Subcutaneous adipose tissue (tissue), 4 donors: Measurements from ENCODE around the gene PLXNB2. TPM values are rescaled to one million over a fixed set of nuclear protein-coding genes. Genes with fewer than 3 reads are reported as not detected.

ENCODE experiments used
- total RNA-seq, 4 donors: library from RNA; depleted of rRNA; stranded (reverse); fragments of >200 nt; gene quantifications; one replicate each; pipeline ENCODE4 v1.1.0, GENCODE V29; 2016
- TF ChIP-seq, protein P1 (sequence below): fragments of 450-650 bp; IDR thresholded peaks from one replicate; pipeline ENCODE4 v1.5.1; 2016; ENCODE audit warnings: low read depth, mild to moderate bottlenecking, control low read depth, antibody characterized with exemption, moderate library complexity

The PLXNB2 gene
- total RNA-seq, 4 donors from 2014 or later = 59.2 to 128 (median 97.0) TPM

DNA sequence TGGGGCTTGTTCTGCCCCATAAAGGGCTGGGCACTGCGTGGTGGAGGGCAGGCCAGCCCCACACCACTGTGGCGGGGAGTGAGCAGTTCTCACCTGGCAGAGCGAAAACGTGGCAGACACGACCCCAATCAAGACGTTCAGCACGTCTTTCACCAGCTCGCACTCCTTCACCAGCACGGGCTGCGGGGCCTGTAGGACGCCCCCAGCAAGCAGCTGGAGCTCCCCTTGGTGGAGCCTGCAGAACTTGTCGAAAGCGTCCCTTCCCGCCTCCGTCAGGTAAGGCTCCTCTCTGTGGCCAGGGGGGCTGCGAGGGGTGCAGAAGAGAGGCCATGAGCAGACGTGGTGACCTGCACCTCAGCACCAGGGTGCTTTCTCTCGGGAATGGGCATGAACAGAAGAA is 74.2 kb downstream of the PLXNB2 start:
- TF ChIP-seq, protein P1, sequence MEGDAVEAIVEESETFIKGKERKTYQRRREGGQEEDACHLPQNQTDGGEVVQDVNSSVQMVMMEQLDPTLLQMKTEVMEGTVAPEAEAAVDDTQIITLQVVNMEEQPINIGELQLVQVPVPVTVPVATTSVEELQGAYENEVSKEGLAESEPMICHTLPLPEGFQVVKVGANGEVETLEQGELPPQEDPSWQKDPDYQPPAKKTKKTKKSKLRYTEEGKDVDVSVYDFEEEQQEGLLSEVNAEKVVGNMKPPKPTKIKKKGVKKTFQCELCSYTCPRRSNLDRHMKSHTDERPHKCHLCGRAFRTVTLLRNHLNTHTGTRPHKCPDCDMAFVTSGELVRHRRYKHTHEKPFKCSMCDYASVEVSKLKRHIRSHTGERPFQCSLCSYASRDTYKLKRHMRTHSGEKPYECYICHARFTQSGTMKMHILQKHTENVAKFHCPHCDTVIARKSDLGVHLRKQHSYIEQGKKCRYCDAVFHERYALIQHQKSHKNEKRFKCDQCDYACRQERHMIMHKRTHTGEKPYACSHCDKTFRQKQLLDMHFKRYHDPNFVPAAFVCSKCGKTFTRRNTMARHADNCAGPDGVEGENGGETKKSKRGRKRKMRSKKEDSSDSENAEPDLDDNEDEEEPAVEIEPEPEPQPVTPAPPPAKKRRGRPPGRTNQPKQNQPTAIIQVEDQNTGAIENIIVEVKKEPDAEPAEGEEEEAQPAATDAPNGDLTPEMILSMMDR = no peak

DNA sequence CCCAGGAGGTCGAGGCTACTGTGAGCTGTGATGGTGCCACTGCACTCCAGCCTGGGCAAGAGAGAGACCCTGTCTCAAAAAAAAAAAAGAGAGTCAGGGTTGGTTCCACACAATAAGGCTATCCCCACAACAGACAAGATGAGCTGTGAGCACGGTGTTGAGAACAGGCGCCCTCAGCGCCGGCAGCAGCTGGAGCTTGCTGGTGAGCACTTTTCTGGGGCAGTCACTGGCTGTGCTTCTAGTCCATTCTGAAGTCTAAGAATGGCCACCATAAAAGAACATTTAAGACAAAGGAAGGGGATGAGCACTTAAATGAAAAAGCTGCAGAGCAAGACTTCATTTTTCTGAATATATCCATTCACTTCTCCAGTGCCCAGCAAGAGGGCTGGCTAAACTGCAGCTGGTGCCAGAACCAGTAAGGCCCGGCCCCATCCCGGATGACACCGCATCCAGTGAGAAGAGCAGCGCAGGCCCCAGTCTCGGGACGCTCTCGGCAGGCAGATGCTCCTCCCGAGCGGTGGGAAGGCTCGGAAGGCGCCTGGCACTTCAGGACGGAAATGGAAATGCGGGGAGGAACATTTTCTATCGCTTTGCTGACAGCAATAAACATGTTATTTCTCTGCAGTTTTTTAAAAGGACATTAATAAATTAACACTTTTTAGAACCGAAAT is 74.8 kb downstream of the PLXNB2 start:
- TF ChIP-seq, protein P1 = no peak

DNA sequence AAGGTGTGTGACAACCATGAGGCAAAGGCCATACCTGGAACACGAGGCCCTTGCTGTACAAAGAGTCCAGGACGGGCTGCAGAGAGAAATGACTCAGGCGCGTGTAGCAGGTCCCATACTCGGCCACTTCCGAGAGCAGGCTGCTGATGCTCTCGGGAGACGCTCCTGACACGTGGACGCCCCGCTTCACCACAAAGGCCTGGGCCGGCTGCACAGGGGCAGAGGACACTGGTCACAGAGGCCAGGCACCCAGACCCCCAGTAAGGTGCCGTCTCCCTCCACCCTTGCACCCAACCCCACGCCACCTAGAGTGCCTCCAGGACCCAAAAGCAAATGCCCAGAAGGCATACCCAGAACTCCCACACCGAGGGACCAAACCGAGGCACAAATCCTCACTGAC is 78.1 kb downstream of the PLXNB2 start:
- TF ChIP-seq, protein P1 = no peak

DNA sequence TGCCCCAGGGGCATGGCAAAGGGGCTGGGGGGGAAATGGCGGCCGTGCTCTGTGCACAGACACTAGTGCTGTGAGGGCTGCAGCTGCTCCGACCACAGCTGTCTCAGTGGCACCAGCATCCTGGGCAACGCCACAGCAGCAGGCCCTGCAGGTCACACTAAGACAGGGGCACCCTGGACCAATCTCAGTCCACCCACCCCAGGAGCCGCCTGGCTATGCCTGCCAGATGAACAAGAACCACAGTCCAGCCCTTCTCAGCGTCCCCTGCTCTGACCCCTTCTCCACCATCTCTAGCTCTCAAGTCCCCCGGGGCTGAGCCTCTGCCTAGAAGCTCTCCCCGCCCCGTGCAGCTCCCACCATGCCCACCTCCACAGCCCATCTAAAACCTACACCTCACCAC is 79.1 kb downstream of the PLXNB2 start:
- TF ChIP-seq, protein P1 = no peak

DNA sequence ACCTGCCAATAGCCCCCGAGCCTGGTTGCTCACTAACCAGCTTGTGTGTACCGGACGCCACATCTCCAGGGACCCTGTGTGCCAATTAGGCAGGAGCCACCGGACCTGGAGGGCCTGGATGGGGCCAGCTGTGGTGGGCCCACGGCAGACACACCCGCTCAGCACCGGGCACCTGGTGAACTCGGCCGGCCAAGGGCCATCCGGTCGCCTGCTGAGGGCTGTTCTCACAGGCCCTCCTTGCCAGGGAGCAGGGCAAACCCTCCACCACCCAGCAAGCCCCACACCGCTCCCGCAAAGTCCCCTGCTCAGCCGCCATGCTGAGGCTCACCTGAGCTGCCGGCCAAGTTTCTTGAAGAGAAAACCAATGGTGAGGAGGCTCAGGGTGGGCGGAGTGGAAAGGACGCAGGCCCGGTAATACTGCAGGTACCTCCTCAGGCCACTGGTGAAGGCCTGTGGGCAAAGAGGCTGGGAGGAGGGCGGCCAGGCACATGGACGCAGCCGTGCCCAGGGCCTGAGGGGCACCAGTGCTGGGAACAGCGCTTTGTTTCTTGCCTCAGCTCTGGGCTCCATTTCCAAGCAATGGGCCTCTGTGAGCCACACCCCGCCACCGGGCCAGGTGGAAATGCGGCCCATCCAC is 79.7 kb downstream of the PLXNB2 start:
- TF ChIP-seq, protein P1 = no peak

DNA sequence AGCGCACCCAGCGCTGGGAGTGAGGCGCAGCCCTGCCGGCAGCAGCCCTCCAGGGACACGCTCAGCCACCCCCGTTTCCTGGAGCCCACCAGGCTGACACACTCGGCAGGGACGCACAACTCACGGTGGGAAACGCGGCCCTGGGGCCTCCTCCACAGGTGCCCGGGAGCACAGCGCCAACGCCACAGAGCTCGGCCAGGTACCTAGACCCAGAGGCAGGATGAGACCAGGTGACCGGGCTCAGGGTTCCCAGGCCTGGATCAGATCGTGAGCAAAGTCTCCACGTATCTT is 80.6 kb downstream of the PLXNB2 start:
- TF ChIP-seq, protein P1 = no peak

DNA sequence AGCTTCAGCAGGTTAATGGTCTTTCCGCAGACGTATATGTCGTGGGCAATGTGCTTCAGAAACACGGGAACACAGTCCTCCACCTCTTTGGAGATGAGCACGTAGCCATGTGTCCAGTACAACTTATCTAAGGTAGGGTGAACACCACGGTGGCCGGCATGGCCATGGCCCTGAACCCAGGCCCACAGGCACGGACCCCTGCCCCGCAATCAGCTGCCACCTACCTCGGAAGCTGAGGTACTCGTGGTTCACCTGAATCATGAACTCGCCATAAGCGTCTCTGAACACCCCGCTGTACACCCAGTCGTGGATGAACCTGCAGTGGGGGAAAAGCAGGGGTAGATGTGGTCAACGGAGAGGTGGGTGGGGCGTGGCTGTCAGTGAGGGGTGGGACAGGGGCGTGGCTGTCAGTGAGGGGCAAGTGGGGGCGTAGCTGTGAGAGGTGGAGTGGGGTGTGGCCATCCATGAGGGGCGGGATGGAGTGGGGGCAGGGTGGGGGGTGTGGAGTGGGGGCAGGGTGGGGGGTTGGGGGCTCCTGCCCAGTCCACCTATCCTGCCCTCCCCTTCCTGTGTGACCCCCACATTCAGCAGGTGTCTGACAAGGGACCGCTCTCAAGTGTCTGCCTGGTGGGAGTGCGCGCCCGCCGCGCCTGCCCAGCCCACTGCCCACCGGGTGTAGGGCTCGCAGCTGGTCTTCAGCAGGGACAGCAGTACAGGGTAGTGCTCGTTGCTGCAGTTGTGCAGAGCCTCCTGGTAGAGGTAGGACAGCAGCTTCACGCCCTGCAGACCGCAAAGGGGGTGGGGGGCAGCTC is 81.2 kb downstream of the PLXNB2 start:
- TF ChIP-seq, protein P1 = no peak
